ENCODE measurements around the gene TNNC2.
"Not testable (repeated sequence)": the region's sequence is repeated elsewhere in the genome, so short reads cannot be mapped to it uniquely, and the experiment has no call there.

TNNC2 gene

GRCh38 chr20:45827030-45827652 is at the start of gene TNNC2:
Gene TNNC2, minus strand, starts transcription at chr20:45827312. Its CDS starts 64 bp downstream, at chr20:45827248.
- DNase-seq = no peak

GRCh38 chr20:45874576-45874975 is 47.5 kb upstream of the TNNC2 start:
- DNase-seq = no peak

GRCh38 chr20:45874104-45874481 is 47.0 kb upstream of the TNNC2 start:
- DNase-seq = not testable (repeated sequence)

- DNase-seq = no peak
These were observed 46.4 kb upstream of the TNNC2 start for GRCh38 chr20:45873409-45874103.

GRCh38 chr20:45872626-45873025 is 45.5 kb upstream of the TNNC2 start:
- no peak for DNase-seq

GRCh38 chr20:45867819-45868176 is 40.7 kb upstream of the TNNC2 start:
- DNase-seq = no peak

- DNase-seq = no peak
These were observed 40.2 kb upstream of the TNNC2 start for GRCh38 chr20:45867136-45867818.

- no peak for DNase-seq
These were observed 39.3 kb upstream of the TNNC2 start for GRCh38 chr20:45866454-45866853.

- no peak for DNase-seq
These were observed 36.7 kb upstream of the TNNC2 start for GRCh38 chr20:45863543-45864470.

GRCh38 chr20:45861221-45862075 is 34.3 kb upstream of the TNNC2 start:
- no peak for DNase-seq

GRCh38 chr20:45860560-45861220 is 33.6 kb upstream of the TNNC2 start:
- DNase-seq = no peak

GRCh38 chr20:45859916-45860315 is 32.8 kb upstream of the TNNC2 start:
- DNase-seq = no peak

GRCh38 chr20:45857882-45858216 is 30.7 kb upstream of the TNNC2 start:
- no peak for DNase-seq

- peak; percentile 92 to 98 for DNase-seq
These were observed 30.2 kb upstream of the TNNC2 start, which contains the start of the genes ACOT8 and ZSWIM3 for GRCh38 chr20:45857114-45857881. Gene ACOT8, minus strand, starts transcription at chr20:45857392. Its CDS starts 77 bp downstream, at chr20:45857315. Gene ZSWIM3, plus strand, starts transcription at chr20:45857614. Its CDS starts 212 bp downstream, at chr20:45857826.

- DNase-seq = no peak
These were observed 26.4 kb upstream of the TNNC2 start for GRCh38 chr20:45853484-45853883.

GRCh38 chr20:45852326-45852725 is 25.2 kb upstream of the TNNC2 start:
- DNase-seq = no peak

- DNase-seq = no peak
These were observed 24.4 kb upstream of the TNNC2 start for GRCh38 chr20:45851501-45851900.

- DNase-seq = no peak
These were observed 23.8 kb upstream of the TNNC2 start for GRCh38 chr20:45850926-45851325.

- DNase-seq = no peak
These were observed 23.1 kb upstream of the TNNC2 start for GRCh38 chr20:45850238-45850637.

GRCh38 chr20:45848969-45849582 is 22.0 kb upstream of the TNNC2 start:
- DNase-seq = no peak
